H1 (cell line): ENCODE measurements around the gene INPP5J. TPM values are rescaled to one million over a fixed set of nuclear protein-coding genes. Genes with fewer than 3 reads are reported as not detected.

ENCODE experiments used
- CTCF ChIA-PET: fragments of 300-600 bp; sonication (Branson Sonifier 250); formaldehyde crosslinking; loops from one replicate; lab custom pipeline; 2021; ENCODE audit not compliant: partially characterized antibody; lab: Charles Lee
- POLR2A ChIA-PET: fragments of 300-600 bp; sonication (Branson Sonifier 250); formaldehyde crosslinking; loops from one replicate; lab custom pipeline; 2021; ENCODE audit warnings: inconsistent platforms; ENCODE audit not compliant: partially characterized antibody; lab: Charles Lee
- DNase-seq, 2 experiments: peaks; one replicate each; pipeline versions ENCODE4 v3.0.0 to v3.0.0-alpha.2; 2010 to 2022; ENCODE audit warnings: low spot score in 2 of 2, low read depth in 1 of 2, mixed read lengths in 1 of 2
- FAIRE-seq: peaks from 2 replicates; lab custom pipeline; 2011; peaks lifted over from hg19 to GRCh38; lab: Jason Lieb, UNC
- H2AFZ ChIP-seq: 2 replicates; pipeline ENCODE4 v1.8.1; 2012; ENCODE audit warnings: low read length, inconsistent platforms
- H2AK5ac ChIP-seq: 2 replicates; pipeline ENCODE4 v1.6.1; 2013; ENCODE audit warnings: low read depth, low read length
- H2BK120ac ChIP-seq: replicated peaks from 2 replicates; pipeline ENCODE3; 2013; ENCODE audit warnings: low read depth, low read length, inconsistent platforms
- H2BK12ac ChIP-seq: 2 replicates; pipeline ENCODE4 v1.6.1; 2013; ENCODE audit warnings: low read depth, low read length
- H2BK15ac ChIP-seq: 2 replicates; pipeline ENCODE4 v1.6.1; 2013; ENCODE audit warnings: low read length
- H2BK20ac ChIP-seq: 2 replicates; pipeline ENCODE4 v1.6.1; 2013; ENCODE audit warnings: low read length
- H2BK5ac ChIP-seq: 2 replicates; pipeline ENCODE4 v1.6.1; 2013; ENCODE audit warnings: low read depth, low read length
- H3K14ac ChIP-seq: 2 replicates; pipeline ENCODE4 v1.6.1; 2013; ENCODE audit warnings: inconsistent platforms; ENCODE audit not compliant: insufficient read length
- H3K18ac ChIP-seq: 2 replicates; pipeline ENCODE4 v1.6.1; 2013; ENCODE audit warnings: low read length; ENCODE audit errors: extremely low read depth
- H3K23ac ChIP-seq: 2 replicates; pipeline ENCODE4 v1.6.1; 2013; ENCODE audit warnings: inconsistent platforms; ENCODE audit not compliant: insufficient read length
- H3K23me2 ChIP-seq: 2 replicates; pipeline ENCODE4 v1.6.1; 2013; ENCODE audit warnings: low read depth, low read length
- H3K27ac ChIP-seq: 2 replicates; pipeline ENCODE4 v1.6.1; 2011; ENCODE audit warnings: low read depth, low read length, inconsistent platforms
- H3K27me3 ChIP-seq, 4 experiments: replicated peaks in 1 of 4; 1 replicate in 1 of 4; 2 replicates in 3 of 4; pipeline versions ENCODE4 v1.6.1 to v1.8.1; 2011 to 2013; ENCODE audit warnings: low read length in 3 of 4, mild to moderate bottlenecking in 3 of 4, inconsistent platforms in 2 of 4, mixed read lengths in 2 of 4, moderate library complexity in 1 of 4; ENCODE audit not compliant: control insufficient read depth in 3 of 4, insufficient read depth in 3 of 4; ENCODE audit errors: extremely low read depth in 1 of 4
- H3K36me3 ChIP-seq, 4 experiments: 2 replicates each; pipeline versions ENCODE4 v1.6.1 to v1.8.1; 2011 to 2013; ENCODE audit warnings: mild to moderate bottlenecking in 4 of 4, low read length in 3 of 4, moderate library complexity in 2 of 4, control low read depth in 1 of 4, inconsistent platforms in 1 of 4; ENCODE audit not compliant: insufficient read depth in 4 of 4, control insufficient read depth in 2 of 4
- H3K4ac ChIP-seq: replicated peaks from 2 replicates; pipeline ENCODE3; 2013; ENCODE audit warnings: low read length, low read depth, mixed read lengths, inconsistent platforms; ENCODE audit not compliant: insufficient read length
- H3K4me1 ChIP-seq, 4 experiments: replicated peaks in 1 of 4; 1 replicate in 1 of 4; 2 replicates in 3 of 4; pipeline versions ENCODE4 v1.6.1 to v1.8.1; 2011 to 2013; ENCODE audit warnings: low read length in 3 of 4, inconsistent platforms in 2 of 4, mixed read lengths in 1 of 4; ENCODE audit not compliant: insufficient read depth in 4 of 4, control insufficient read depth in 3 of 4
- H3K4me2 ChIP-seq, 2 experiments: 2 replicates each; pipeline versions ENCODE4 v1.6.1 to v1.8.1; 2011 to 2013; ENCODE audit warnings: low read depth in 2 of 2, low read length in 2 of 2, control low read depth in 1 of 2, inconsistent platforms in 1 of 2, mild to moderate bottlenecking in 1 of 2; ENCODE audit not compliant: insufficient read depth in 1 of 2
- H3K4me3 ChIP-seq, 4 experiments: fragments of 200-600, 300-600 bp in 1 of 4; sonication (generic), shearing (Covaris generic), sonication (Bioruptor Twin) in 1 of 4; 2 replicates each; pipeline versions ENCODE4 v1.5.1 to v1.8.1; 2011 to 2016; ENCODE audit warnings: low read length in 4 of 4, low read depth in 3 of 4, control low read depth in 2 of 4, inconsistent platforms in 2 of 4, mild to moderate bottlenecking in 2 of 4, mixed read lengths in 1 of 4, moderate library complexity in 1 of 4; ENCODE audit not compliant: insufficient read depth in 2 of 4; ENCODE audit errors: extremely low read depth in 1 of 4
- H3K56ac ChIP-seq: replicated peaks from 2 replicates; pipeline ENCODE3; 2013; ENCODE audit warnings: low read depth, mild to moderate bottlenecking, mixed read lengths, low read length, inconsistent platforms; ENCODE audit not compliant: insufficient read length
- H3K79me1 ChIP-seq: 2 replicates; pipeline ENCODE4 v1.6.1; 2013; ENCODE audit warnings: low read depth, low read length, control low read depth
- H3K79me2 ChIP-seq, 2 experiments: 2 replicates each; pipeline versions ENCODE4 v1.6.1 to v1.8.1; 2012 to 2013; ENCODE audit warnings: low read length in 2 of 2, mild to moderate bottlenecking in 2 of 2, inconsistent platforms in 1 of 2; ENCODE audit not compliant: insufficient read depth in 2 of 2, control insufficient read depth in 1 of 2
- H3K9ac ChIP-seq, 4 experiments: replicated peaks in 1 of 4; 1 replicate in 1 of 4; 2 replicates in 3 of 4; pipeline versions ENCODE4 v1.6.1 to v1.8.1; 2011 to 2013; ENCODE audit warnings: low read depth in 3 of 4, low read length in 3 of 4, control low read depth in 2 of 4, mild to moderate bottlenecking in 2 of 4, moderate library complexity in 2 of 4, inconsistent platforms in 1 of 4; ENCODE audit errors: extremely low read depth in 1 of 4
- H3K9me3 ChIP-seq, 2 experiments: 2 replicates each; pipeline versions ENCODE4 v1.6.1 to v1.8.1; 2012 to 2013; ENCODE audit warnings: mild to moderate bottlenecking in 2 of 2, moderate library complexity in 2 of 2, control low read depth in 1 of 2, inconsistent platforms in 1 of 2, low read depth in 1 of 2, low read length in 1 of 2, mixed read lengths in 1 of 2; ENCODE audit not compliant: insufficient read depth in 2 of 2
- H4K20me1 ChIP-seq, 2 experiments: replicated peaks in 1 of 2; 2 replicates each; pipeline versions ENCODE3 to v1.8.1; 2011 to 2013; ENCODE audit warnings: inconsistent platforms in 2 of 2, low read length in 2 of 2, mild to moderate bottlenecking in 1 of 2; ENCODE audit not compliant: insufficient read depth in 2 of 2, control insufficient read depth in 1 of 2
- H4K5ac ChIP-seq: 2 replicates; pipeline ENCODE4 v1.6.1; 2013; ENCODE audit warnings: low read length, low read depth, mixed read lengths, inconsistent platforms; ENCODE audit not compliant: insufficient read length
- H4K8ac ChIP-seq: 2 replicates; pipeline ENCODE4 v1.8.0; 2013; ENCODE audit warnings: mild to moderate bottlenecking, moderate library complexity, low read length, inconsistent platforms; ENCODE audit not compliant: insufficient read depth; ENCODE audit errors: extremely low read depth
- H4K91ac ChIP-seq: replicated peaks from 2 replicates; pipeline ENCODE3; 2013; ENCODE audit warnings: low read length, mixed read lengths, inconsistent platforms; ENCODE audit not compliant: insufficient read length
- CHD2 ChIP-seq: IDR thresholded peaks from 2 replicates; pipeline ENCODE4 v1.6.1; 2012; ENCODE audit warnings: low read length, improper control_type of control experiment
- GABPA ChIP-seq: IDR thresholded peaks from 2 replicates; pipeline ENCODE4 v1.6.1; 2011; ENCODE audit warnings: mild to moderate bottlenecking, low read length, moderate library complexity, borderline replicate concordance; ENCODE audit not compliant: insufficient read depth
- JUND ChIP-seq: IDR thresholded peaks from 2 replicates; pipeline ENCODE4 v1.6.1; 2011; ENCODE audit warnings: mild to moderate bottlenecking, improper control_type of control experiment, low read length
- KDM5A ChIP-seq: fragments of 200-600 bp; IDR thresholded peaks from 2 replicates; pipeline ENCODE4 v1.7.1; 2012; ENCODE audit warnings: mild to moderate bottlenecking, low read length, inconsistent platforms, mixed read lengths
- NRF1 ChIP-seq: IDR thresholded peaks from 2 replicates; pipeline ENCODE4 v1.6.1; 2011; ENCODE audit warnings: mild to moderate bottlenecking, low read depth, low read length, improper control_type of control experiment
- RFX5 ChIP-seq: IDR thresholded peaks from 2 replicates; pipeline ENCODE4 v1.6.1; 2011; ENCODE audit warnings: low read depth, low read length, improper control_type of control experiment, borderline replicate concordance
- SRF ChIP-seq: IDR thresholded peaks from 2 replicates; pipeline ENCODE4 v1.6.1; 2011; ENCODE audit warnings: mild to moderate bottlenecking, low read depth, low read length, moderate library complexity
- WGBS, 2 experiments: shearing (Covaris generic) in 1 of 2; methylation state at CpG; one replicate each; pipeline versions ENCODE4 v1.1.6 to v1.1.7; 2013 to 2015; ENCODE audit warnings: low lambda C conversion rate in 2 of 2, mixed read lengths in 2 of 2, inconsistent platforms in 1 of 2, low coverage in 1 of 2, missing lambda C conversion rate in 1 of 2; ENCODE audit not compliant: insufficient replicate concordance in 2 of 2, insufficient coverage in 1 of 2, insufficient read length in 1 of 2; ENCODE audit errors: extremely low coverage in 1 of 2, missing lambda C conversion rate in 1 of 2; 5-methylcytosine and 5-hydroxymethylcytosine counted together
- polyA plus RNA-seq, 7 experiments: library from polyadenylated mRNA; depleted of rRNA in 3 of 7; stranded (reverse) in 5 of 7; unstranded in 2 of 7; fragments of >200 nt in 5 of 7; fragments of 200-250 nt in 2 of 7; gene quantifications; 1 replicate in 5 of 7; 2 replicates in 1 of 7; 4 replicates in 1 of 7; pipeline versions ENCODE4 v1.2.1 to v1.2.3, GENCODE V29; 2011 to 2013; ENCODE audit warnings: missing spikeins in 2 of 7, mixed read lengths in 2 of 7
- total RNA-seq: library from RNA; stranded (reverse); fragmentation: NEBNext Ultra II Directional; extraction: Animal tissue kit (Norgen Biotek cat#: 25700); gene quantifications from 2 replicates; pipeline ENCODE4 v1.2.1, GENCODE V29; 2021
- TF ChIP-seq, protein P1 (sequence below): IDR thresholded peaks from 2 replicates; pipeline ENCODE4 v1.6.1; 2012; ENCODE audit warnings: inconsistent platforms
- TF ChIP-seq, protein P2 (sequence below), 3 experiments: IDR thresholded peaks; 1 replicate in 2 of 3; 2 replicates in 1 of 3; pipeline versions ENCODE4 v1.5.1 to v1.6.1; 2011; ENCODE audit warnings: low read length in 3 of 3, mild to moderate bottlenecking in 3 of 3, inconsistent platforms in 2 of 3, low read depth in 1 of 3, moderate library complexity in 1 of 3; ENCODE audit not compliant: insufficient read depth in 1 of 3; ENCODE audit errors: control extremely low read depth in 1 of 3

The INPP5J gene
- total and polyA plus RNA-seq, 2 of the 8 experiments (the other 6 are each of a cell fraction or from before 2014, with no cell fraction given): 5.4 to 6.0 TPM

DNA sequence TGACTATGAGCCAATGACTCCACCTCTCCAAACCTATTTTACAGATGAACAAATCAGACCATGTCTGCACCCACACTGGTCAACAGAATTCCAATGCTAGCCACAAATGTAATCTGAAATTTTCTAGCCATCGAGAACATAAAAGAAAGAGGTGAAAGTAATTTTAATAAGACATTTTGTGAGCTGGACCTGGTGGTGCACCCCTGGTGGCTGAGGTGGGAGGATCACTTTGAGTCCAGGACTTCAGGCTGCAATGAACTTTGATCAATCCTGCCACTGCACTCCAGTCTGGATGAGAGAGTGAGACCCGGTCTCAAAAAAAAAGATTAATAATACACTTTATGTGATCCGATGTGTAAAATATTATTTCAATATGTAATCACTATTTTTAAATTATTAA lies 27.8 kb downstream of the INPP5J start:
- Histone ChIP-seq H3K27me3 (no peaks in the 10 kb centered on the region), H2BK120ac (no peak overlapping the region)
- TF ChIP-seq NRF1: no peak
- no peak for TF ChIP-seq RFX5
- TF ChIP-seq GABPA: no peak
- TF ChIP-seq, protein P1, sequence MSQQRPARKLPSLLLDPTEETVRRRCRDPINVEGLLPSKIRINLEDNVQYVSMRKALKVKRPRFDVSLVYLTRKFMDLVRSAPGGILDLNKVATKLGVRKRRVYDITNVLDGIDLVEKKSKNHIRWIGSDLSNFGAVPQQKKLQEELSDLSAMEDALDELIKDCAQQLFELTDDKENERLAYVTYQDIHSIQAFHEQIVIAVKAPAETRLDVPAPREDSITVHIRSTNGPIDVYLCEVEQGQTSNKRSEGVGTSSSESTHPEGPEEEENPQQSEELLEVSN: no peak
- no peak for TF ChIP-seq JUND
- TF ChIP-seq CHD2: no peak
- TF ChIP-seq, protein P2, sequence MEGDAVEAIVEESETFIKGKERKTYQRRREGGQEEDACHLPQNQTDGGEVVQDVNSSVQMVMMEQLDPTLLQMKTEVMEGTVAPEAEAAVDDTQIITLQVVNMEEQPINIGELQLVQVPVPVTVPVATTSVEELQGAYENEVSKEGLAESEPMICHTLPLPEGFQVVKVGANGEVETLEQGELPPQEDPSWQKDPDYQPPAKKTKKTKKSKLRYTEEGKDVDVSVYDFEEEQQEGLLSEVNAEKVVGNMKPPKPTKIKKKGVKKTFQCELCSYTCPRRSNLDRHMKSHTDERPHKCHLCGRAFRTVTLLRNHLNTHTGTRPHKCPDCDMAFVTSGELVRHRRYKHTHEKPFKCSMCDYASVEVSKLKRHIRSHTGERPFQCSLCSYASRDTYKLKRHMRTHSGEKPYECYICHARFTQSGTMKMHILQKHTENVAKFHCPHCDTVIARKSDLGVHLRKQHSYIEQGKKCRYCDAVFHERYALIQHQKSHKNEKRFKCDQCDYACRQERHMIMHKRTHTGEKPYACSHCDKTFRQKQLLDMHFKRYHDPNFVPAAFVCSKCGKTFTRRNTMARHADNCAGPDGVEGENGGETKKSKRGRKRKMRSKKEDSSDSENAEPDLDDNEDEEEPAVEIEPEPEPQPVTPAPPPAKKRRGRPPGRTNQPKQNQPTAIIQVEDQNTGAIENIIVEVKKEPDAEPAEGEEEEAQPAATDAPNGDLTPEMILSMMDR (IDR thresholded peaks at IDR 0.05; ENCODE audit: control extremely low read depth in 1 of 3, insufficient read depth in 1 of 3, low read depth in 1 of 3, low read length in 3 of 3): peak; percentile 17 to 49 (median 44); a peak in 2 of 4 replicates
- TF ChIP-seq KDM5A: no peak
- no peak for TF ChIP-seq SRF
- TF ChIP-seq, all 59 proteins: peak for 1
- no peaks in the 10 kb centered on the region for H3K23me2 ChIP-seq
- H2BK15ac ChIP-seq: no peak overlapping the region
- no peak overlapping the region for H2BK5ac ChIP-seq
- no peak overlapping the region for H4K5ac ChIP-seq
- peaks cover 0 to 5% of the 10 kb centered on the region in 2 experiments; a peak in 1 of 4 replicates for H3K9me3 ChIP-seq
- H3K56ac ChIP-seq: no peak overlapping the region
- H2BK20ac ChIP-seq: no peak overlapping the region
- H2BK12ac ChIP-seq: no peak overlapping the region
- H3K4me2 ChIP-seq: no peak overlapping the region
- no peak overlapping the region for H2AK5ac ChIP-seq
- H3K36me3 ChIP-seq: no peaks in the 10 kb centered on the region
- H3K14ac ChIP-seq: no peak overlapping the region
- WGBS, 2 experiments: 71% methylated on average over 3 of the region's 3 CpGs; no CpG with 5 or more reads in 1 of the 2 experiments
- no peak overlapping the region for H4K91ac ChIP-seq
- H3K79me2 ChIP-seq: no peaks in the 10 kb centered on the region
- POLR2A ChIA-PET: interaction anchor here (0.7 kb wide), 1 partner anchor 9 kb away, joined by 3 read pairs; the partner anchor contains the start of gene RNF185
- CTCF ChIA-PET: interaction anchor here (0.7 to 11.9 kb wide), 16 partner anchors 8 to 501 kb away, joined by 3 to 124 read pairs (median 3); partner anchors contain the start of genes PLA2G3 and SELENOM
- no peak for FAIRE-seq
- H3K27ac ChIP-seq: no peak overlapping the region
- no peaks in the 10 kb centered on the region; a peak in 1 of 7 replicates for H3K4me1 ChIP-seq
- no peaks in the 10 kb centered on the region for H4K20me1 ChIP-seq
- H3K4me3 ChIP-seq: no peak overlapping the region
- no peak overlapping the region for H4K8ac ChIP-seq
- H3K23ac ChIP-seq: no peak overlapping the region
- H2AFZ ChIP-seq: 0 out of 2 replicates have a peak overlapping the region, but pooled peaks have one; percentile 12
- H3K9ac ChIP-seq: no peak overlapping the region
- no peaks in the 10 kb centered on the region for H3K79me1 ChIP-seq
- no peak overlapping the region for H3K4ac ChIP-seq
- H3K18ac ChIP-seq: no peak overlapping the region
- DNase-seq: no peak
